ENCODE measurements around the gene CIAO2B.
"Not testable (repeated sequence)": the region's sequence is repeated elsewhere in the genome, so short reads cannot be mapped to it uniquely, and the experiment has no call there.

The CIAO2B gene

GRCh38 chr16:66936889-66937554, 2.8 kb upstream of the CIAO2B start:
- DNase-seq (ENCODE audit: low read depth), result no peak

- no peak for DNase-seq (ENCODE audit: low read depth)
Observed at GRCh38 chr16:66936462-66936861, 2.3 kb upstream of the CIAO2B start.

GRCh38 chr16:66935314-66936011, 1.3 kb upstream of the CIAO2B start, which contains the start of gene CES2:
TSS of gene CES2 (plus strand) at chr16:66935516. CDS start at chr16:66935636, 120 bp downstream.
- no peak for DNase-seq (ENCODE audit: low read depth)

GRCh38 chr16:66934839-66935313, 674 bp upstream of the CIAO2B start:
- DNase-seq (ENCODE audit: low read depth), result not testable (repeated sequence)

- DNase-seq (ENCODE audit: low read depth), result no peak
Observed at GRCh38 chr16:66933776-66934137, 445 bp downstream of the CIAO2B start.

- DNase-seq (ENCODE audit: low read depth), result no peak
Observed at GRCh38 chr16:66932076-66932475, 2.1 kb downstream of the CIAO2B start.

GRCh38 chr16:66931665-66932064, 2.5 kb downstream of the CIAO2B start:
- no peak for DNase-seq (ENCODE audit: low read depth)

- no peak for DNase-seq (ENCODE audit: low read depth)
Observed at GRCh38 chr16:66930189-66930588, 4.0 kb downstream of the CIAO2B start.

- peak; percentile 47 for DNase-seq (ENCODE audit: low read depth)
Observed at GRCh38 chr16:66928702-66929388, 5.4 kb downstream of the CIAO2B start.

- DNase-seq (ENCODE audit: low read depth), result no peak
Observed at GRCh38 chr16:66927918-66928649, 6.1 kb downstream of the CIAO2B start.

- DNase-seq (ENCODE audit: low read depth), result no peak
Observed at GRCh38 chr16:66926961-66927436, 7.2 kb downstream of the CIAO2B start.

- DNase-seq (ENCODE audit: low read depth), result no peak
Observed at GRCh38 chr16:66926171-66926947, 7.8 kb downstream of the CIAO2B start.

- no peak for DNase-seq (ENCODE audit: low read depth)
Observed at GRCh38 chr16:66925322-66925840, 8.8 kb downstream of the CIAO2B start, which contains the start of gene RRAD. TSS of gene RRAD (minus strand) at chr16:66925535. CDS start at chr16:66925179, 356 bp downstream.

GRCh38 chr16:66924527-66925321, 9.5 kb downstream of the CIAO2B start:
- DNase-seq (ENCODE audit: low read depth), result peak; percentile 48

GRCh38 chr16:66923866-66924265, 10.3 kb downstream of the CIAO2B start:
- DNase-seq (ENCODE audit: low read depth), result no peak

- no peak for DNase-seq (ENCODE audit: low read depth)
Observed at GRCh38 chr16:66923247-66923731, 10.9 kb downstream of the CIAO2B start.

GRCh38 chr16:66921729-66922450, 12.3 kb downstream of the CIAO2B start:
- DNase-seq (ENCODE audit: low read depth), result no peak

- DNase-seq (ENCODE audit: low read depth), result no peak
Observed at GRCh38 chr16:66920924-66921680, 13.1 kb downstream of the CIAO2B start.

- no peak for DNase-seq (ENCODE audit: low read depth)
Observed at GRCh38 chr16:66920299-66920590, 14.0 kb downstream of the CIAO2B start.

Data from activated T-cell treated with anti-CD3 and anti-CD28 coated beads for 48 hours (primary cell).